Body of pancreas (tissue), 4 donors: Measurements from ENCODE around the gene MMP13.

Experiments
- CTCF ChIP-seq, 7 experiments: fragments of 450-650 bp in 4 of 7; fragments of 200-600 bp in 3 of 7; sonication (generic) in 3 of 7; IDR thresholded peaks; one replicate each; pipeline ENCODE4 v1.5.1; 2016 to 2019; ENCODE audit warnings: antibody characterized with exemption in 7 of 7
- POLR2A ChIP-seq, 3 donors: fragments of 450-650 bp; IDR thresholded peaks; one replicate each; pipeline ENCODE4 v1.6.1; 2016; ENCODE audit warnings: antibody characterized with exemption in 3 of 3, mild to moderate bottlenecking in 2 of 3

GRCh38 chr11:102955624-102956023 is at the start of gene MMP13:
- TF ChIP-seq CTCF (IDR thresholded peaks at IDR 0.05) (no peak), POLR2A (IDR thresholded peaks at IDR 0.05) (no peak)
